CD4-positive, alpha-beta T cell (primary cell): Measurements from ENCODE around the gene BLACAT1. TPM values are rescaled to one million over a fixed set of nuclear protein-coding genes. Genes with fewer than 3 reads are reported as not detected.

Experiments used
- ATAC-seq: fragments of 200-7000 bp; cut with Tn5 transposase; one replicate; pipeline ENCODE4 v1.10.0; 2022; ENCODE audit warnings: mild to moderate bottlenecking; ENCODE audit not compliant: poor library complexity
- CTCF ChIA-PET: fragments of 350-600 bp; sonication (Branson Sonifier 250); formaldehyde crosslinking; loops from one replicate; lab custom pipeline; 2021; ENCODE audit warnings: antibody characterized with exemption, inconsistent platforms; lab: Charles Lee
- POLR2A ChIA-PET: fragments of 350-600 bp; sonication (Branson Sonifier 250); formaldehyde crosslinking; loops from one replicate; lab custom pipeline; 2021; ENCODE audit warnings: antibody characterized with exemption, inconsistent platforms; lab: Charles Lee
- DNase-seq, 14 experiments: peaks; one replicate each; pipeline ENCODE4 v3.0.0-alpha.2; 2013 to 2020; ENCODE audit warnings: mixed read lengths in 2 of 14
- H3K27ac ChIP-seq, 2 donors: one replicate each; pipeline versions ENCODE4 v1.5.1 to v1.7.0; 2013; ENCODE audit warnings: low read length in 2 of 2, low read depth in 1 of 2, mild to moderate bottlenecking in 1 of 2
- H3K27me3 ChIP-seq, 2 experiments: 1 replicate in 1 of 2; 2 replicates in 1 of 2; pipeline versions ENCODE4 v1.6.1 to v1.7.0; 2013; ENCODE audit warnings: low read length in 2 of 2, control low read depth in 1 of 2, mild to moderate bottlenecking in 1 of 2, moderate library complexity in 1 of 2; ENCODE audit not compliant: insufficient read depth in 2 of 2, control insufficient read depth in 1 of 2
- H3K36me3 ChIP-seq: one replicate; pipeline ENCODE4 v1.6.1; 2013; ENCODE audit warnings: low read length, control low read depth; ENCODE audit not compliant: insufficient read depth
- H3K4me1 ChIP-seq: one replicate; pipeline ENCODE4 v1.6.1; 2013; ENCODE audit warnings: low read length, control low read depth; ENCODE audit not compliant: insufficient read depth
- H3K4me3 ChIP-seq: one replicate; pipeline ENCODE4 v1.5.1; 2013; ENCODE audit warnings: mild to moderate bottlenecking, low read length, moderate library complexity
- H3K9me3 ChIP-seq, 2 experiments: 1 replicate in 1 of 2; 2 replicates in 1 of 2; pipeline versions ENCODE4 v1.6.1 to v1.7.0; 2013; ENCODE audit warnings: low read length in 2 of 2, mild to moderate bottlenecking in 2 of 2, control low read depth in 1 of 2, moderate library complexity in 1 of 2; ENCODE audit not compliant: control insufficient read depth in 1 of 2, insufficient read depth in 1 of 2
- H3K27ac Mint-ChIP-seq: one replicate; pipeline ENCODE4 v1.8.0; 2020; ENCODE audit warnings: mixed read lengths
- H3K27me3 Mint-ChIP-seq: one replicate; pipeline ENCODE4 v1.8.0; 2021; ENCODE audit warnings: mixed read lengths
- H3K36me3 Mint-ChIP-seq: one replicate; pipeline ENCODE4 v1.8.0; 2021; ENCODE audit warnings: low read depth, mixed read lengths
- H3K4me1 Mint-ChIP-seq: one replicate; pipeline ENCODE4 v1.8.0; 2021; ENCODE audit warnings: low read depth, mixed read lengths
- H3K4me3 Mint-ChIP-seq: one replicate; pipeline ENCODE4 v1.8.0; 2020; ENCODE audit warnings: mild to moderate bottlenecking, mixed read lengths
- H3K9me3 Mint-ChIP-seq: one replicate; pipeline ENCODE4 v1.8.0; 2020; ENCODE audit warnings: mixed read lengths
- intact Hi-C, 2 experiments: fragments of 100-400 bp; cut with DNase I in 1 of 2; cut with micrococcal nuclease in 1 of 2; formaldehyde crosslinking; loops; one replicate each; pipeline versions ENCODE4 v1.15.1 to v1.9.0; 2023 to 2025; cut with DNase I, micrococcal nuclease
- total RNA-seq, 174 experiments: library from RNA in 2 of 174; stranded (reverse) in 2 of 174; gene quantifications; one replicate each; pipeline ENCODE4 v1.2.3 and lab custom pipeline; 2021 to 2026
- TF ChIP-seq, protein P1 (sequence below): fragments of 200-600 bp; IDR thresholded peaks from one replicate; pipeline ENCODE4 v1.8.0; 2022; ENCODE audit warnings: antibody characterized with exemption, mild to moderate bottlenecking

Gene BLACAT1
- total RNA-seq, 2 experiments from 2014 or later = not detected

DNA sequence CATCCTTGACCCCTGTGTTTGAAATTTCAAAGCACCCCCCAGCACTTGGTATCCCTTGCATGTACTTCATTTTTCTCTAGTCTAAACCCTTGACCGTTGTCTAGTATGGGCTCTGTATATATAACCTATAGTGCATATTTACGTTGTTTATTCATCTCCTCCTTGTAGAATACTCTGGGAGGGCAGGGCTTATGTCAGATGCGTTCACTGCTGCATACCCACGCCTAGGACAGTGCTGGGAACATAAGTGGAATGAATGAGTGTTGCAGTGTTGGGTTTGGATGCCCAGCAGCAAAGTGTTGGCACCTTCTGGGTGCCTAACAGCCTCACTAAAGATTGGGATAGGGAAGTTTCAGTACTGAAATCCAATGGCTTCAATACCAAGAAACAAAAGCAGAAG, 17.6 kb upstream of the BLACAT1 start:
- Mint-ChIP-seq H3K36me3 (no peaks in the 10 kb centered on the region), H3K4me3 (no peak overlapping the region), H3K4me1 (no peaks in the 10 kb centered on the region), H3K27ac (no peak overlapping the region), H3K9me3 (peaks cover 10% of the 10 kb centered on the region), H3K27me3 (peaks cover 64% of the 10 kb centered on the region)
- Histone ChIP-seq H3K27me3 (peaks cover 9 to 28% of the 10 kb centered on the region in 2 experiments), H3K27ac (no peak overlapping the region), H3K36me3 (no peaks in the 10 kb centered on the region), H3K4me3 (no peak overlapping the region), H3K9me3 (peaks cover 5 to 18% of the 10 kb centered on the region in 2 experiments), H3K4me1 (no peaks in the 10 kb centered on the region)
- TF ChIP-seq, protein P1, sequence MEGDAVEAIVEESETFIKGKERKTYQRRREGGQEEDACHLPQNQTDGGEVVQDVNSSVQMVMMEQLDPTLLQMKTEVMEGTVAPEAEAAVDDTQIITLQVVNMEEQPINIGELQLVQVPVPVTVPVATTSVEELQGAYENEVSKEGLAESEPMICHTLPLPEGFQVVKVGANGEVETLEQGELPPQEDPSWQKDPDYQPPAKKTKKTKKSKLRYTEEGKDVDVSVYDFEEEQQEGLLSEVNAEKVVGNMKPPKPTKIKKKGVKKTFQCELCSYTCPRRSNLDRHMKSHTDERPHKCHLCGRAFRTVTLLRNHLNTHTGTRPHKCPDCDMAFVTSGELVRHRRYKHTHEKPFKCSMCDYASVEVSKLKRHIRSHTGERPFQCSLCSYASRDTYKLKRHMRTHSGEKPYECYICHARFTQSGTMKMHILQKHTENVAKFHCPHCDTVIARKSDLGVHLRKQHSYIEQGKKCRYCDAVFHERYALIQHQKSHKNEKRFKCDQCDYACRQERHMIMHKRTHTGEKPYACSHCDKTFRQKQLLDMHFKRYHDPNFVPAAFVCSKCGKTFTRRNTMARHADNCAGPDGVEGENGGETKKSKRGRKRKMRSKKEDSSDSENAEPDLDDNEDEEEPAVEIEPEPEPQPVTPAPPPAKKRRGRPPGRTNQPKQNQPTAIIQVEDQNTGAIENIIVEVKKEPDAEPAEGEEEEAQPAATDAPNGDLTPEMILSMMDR = no peak
- POLR2A ChIA-PET = no interaction called here
- DNase-seq (no peak), ATAC-seq (no peak)
- intact Hi-C loops = no loop called here
- CTCF ChIA-PET = no interaction called here

DNA sequence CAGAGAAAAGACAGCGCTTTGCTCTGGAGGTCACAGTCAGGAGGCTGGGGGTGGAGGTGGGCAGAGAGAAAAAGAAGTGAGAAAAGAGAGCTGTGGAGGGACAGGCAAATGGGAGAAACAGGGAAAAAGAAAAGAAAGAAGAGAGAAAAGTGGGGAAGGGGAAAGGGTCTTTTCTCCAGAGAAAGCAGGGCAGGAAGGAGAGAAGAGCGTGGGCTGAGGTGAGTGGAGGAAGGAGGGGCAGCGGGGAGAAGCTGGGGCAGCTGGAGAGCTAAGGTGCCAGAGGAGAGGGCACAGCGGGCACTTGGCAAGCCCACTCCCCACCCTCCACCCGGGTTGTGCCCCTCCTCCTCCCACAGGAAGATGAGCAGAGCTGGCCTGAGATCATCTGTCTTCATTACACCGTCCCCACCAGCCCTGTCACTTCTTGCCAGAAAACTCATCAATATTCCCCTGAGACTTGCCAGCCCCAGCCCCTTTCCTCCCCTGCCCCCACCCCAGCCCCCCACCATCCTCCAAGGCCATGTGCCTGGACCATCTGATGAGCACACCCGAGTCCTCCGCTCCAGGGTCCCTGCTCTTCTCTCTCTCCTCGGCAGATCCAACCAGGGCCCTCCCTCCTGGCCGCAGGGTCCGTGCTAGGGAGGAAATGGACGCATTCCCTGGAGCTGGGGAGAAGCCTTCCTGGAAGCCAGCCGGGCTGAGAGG, 17.0 kb upstream of the BLACAT1 start:
- Mint-ChIP-seq H3K4me3 (no peak overlapping the region), H3K36me3 (no peaks in the 10 kb centered on the region), H3K27me3 (peaks cover 69% of the 10 kb centered on the region), H3K27ac (no peak overlapping the region), H3K9me3 (peaks cover 10% of the 10 kb centered on the region), H3K4me1 (no peaks in the 10 kb centered on the region)
- Histone ChIP-seq H3K27me3 (peaks cover 9 to 30% of the 10 kb centered on the region in 2 experiments), H3K36me3 (no peaks in the 10 kb centered on the region), H3K9me3 (peaks cover 5 to 18% of the 10 kb centered on the region in 2 experiments), H3K4me3 (no peak overlapping the region), H3K27ac (no peak overlapping the region), H3K4me1 (no peaks in the 10 kb centered on the region)
- ChIA-PET CTCF (no interaction called here), POLR2A (no interaction called here)
- DNase-seq (no peak), ATAC-seq (no peak)
- intact Hi-C loops = no loop called here
- TF ChIP-seq, protein P1 = no peak

DNA sequence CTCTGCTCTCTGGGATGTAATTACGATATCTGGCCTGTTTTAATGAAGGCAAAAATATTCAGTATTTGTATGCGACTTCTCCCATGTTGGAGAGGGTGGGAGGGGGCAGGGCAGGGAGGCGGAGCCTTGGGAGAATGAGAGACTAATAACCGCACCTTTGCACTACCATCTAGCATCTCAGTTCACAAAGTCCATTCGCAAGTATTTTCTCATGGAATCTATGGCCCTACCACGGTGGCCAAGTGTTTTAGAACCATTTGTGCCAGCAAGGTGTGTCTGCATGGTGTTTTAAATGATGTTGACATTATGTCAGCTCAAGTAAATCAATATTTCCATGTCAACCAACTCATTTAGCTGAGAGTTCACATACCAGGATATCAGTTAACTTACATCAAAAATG, 14.3 kb upstream of the BLACAT1 start:
- Histone ChIP-seq H3K27ac (no peak overlapping the region), H3K9me3 (peaks cover 5 to 7% of the 10 kb centered on the region in 2 experiments), H3K4me3 (no peak overlapping the region), H3K4me1 (no peaks in the 10 kb centered on the region), H3K36me3 (no peaks in the 10 kb centered on the region), H3K27me3 (peaks cover 17 to 30% of the 10 kb centered on the region in 2 experiments)
- peaks cover 73% of the 10 kb centered on the region for H3K27me3 Mint-ChIP-seq
- H3K36me3 Mint-ChIP-seq = no peaks in the 10 kb centered on the region
- ChIA-PET POLR2A (no interaction called here), CTCF (no interaction called here)
- no peak overlapping the region for H3K4me3 Mint-ChIP-seq
- TF ChIP-seq, protein P1 = no peak
- intact Hi-C loops = no loop called here
- DNase-seq (no peak), ATAC-seq (no peak)
- H3K9me3 Mint-ChIP-seq = peaks cover 6% of the 10 kb centered on the region
- H3K27ac Mint-ChIP-seq = no peak overlapping the region
- no peaks in the 10 kb centered on the region for H3K4me1 Mint-ChIP-seq
